ENCODE results near the gene FXYD3.

- TF ChIP-seq EP300 (IDR thresholded peaks at IDR 0.05) (no peak), POLR2A (IDR thresholded peaks at IDR 0.05) (no peak)
- TF ChIP-seq, protein P1, sequence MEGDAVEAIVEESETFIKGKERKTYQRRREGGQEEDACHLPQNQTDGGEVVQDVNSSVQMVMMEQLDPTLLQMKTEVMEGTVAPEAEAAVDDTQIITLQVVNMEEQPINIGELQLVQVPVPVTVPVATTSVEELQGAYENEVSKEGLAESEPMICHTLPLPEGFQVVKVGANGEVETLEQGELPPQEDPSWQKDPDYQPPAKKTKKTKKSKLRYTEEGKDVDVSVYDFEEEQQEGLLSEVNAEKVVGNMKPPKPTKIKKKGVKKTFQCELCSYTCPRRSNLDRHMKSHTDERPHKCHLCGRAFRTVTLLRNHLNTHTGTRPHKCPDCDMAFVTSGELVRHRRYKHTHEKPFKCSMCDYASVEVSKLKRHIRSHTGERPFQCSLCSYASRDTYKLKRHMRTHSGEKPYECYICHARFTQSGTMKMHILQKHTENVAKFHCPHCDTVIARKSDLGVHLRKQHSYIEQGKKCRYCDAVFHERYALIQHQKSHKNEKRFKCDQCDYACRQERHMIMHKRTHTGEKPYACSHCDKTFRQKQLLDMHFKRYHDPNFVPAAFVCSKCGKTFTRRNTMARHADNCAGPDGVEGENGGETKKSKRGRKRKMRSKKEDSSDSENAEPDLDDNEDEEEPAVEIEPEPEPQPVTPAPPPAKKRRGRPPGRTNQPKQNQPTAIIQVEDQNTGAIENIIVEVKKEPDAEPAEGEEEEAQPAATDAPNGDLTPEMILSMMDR (IDR thresholded peaks at IDR 0.05): no peak
Observed at GRCh38 chr19:35106291-35106583, 9.4 kb upstream of the FXYD3 start.
